Pancreas (tissue), 10 donors: ENCODE data around the gene CLDND1. TPM values are rescaled to one million over a fixed set of nuclear protein-coding genes. Genes with fewer than 3 reads are reported as not detected.

Experiments
- ATAC-seq, 4 donors: fragments of 200-7000 bp; cut with Tn5 transposase; one replicate each; pipeline versions ENCODE4 v1.8.0 to v1.9.1; 2020; ENCODE audit warnings: mild to moderate bottlenecking in 4 of 4, moderate library complexity in 4 of 4
- DNase-seq, 6 donors: peaks; one replicate each; pipeline ENCODE4 v3.0.0-alpha.2; 2020
- FAIRE-seq: peaks from 2 replicates; lab custom pipeline; 2012; peaks lifted over from hg19 to GRCh38; lab: Jason Lieb, UNC
- H3K27ac ChIP-seq, 4 donors: fragments of 200-600 bp; sonication (generic); 1 replicate in 3 of 4; 2 replicates in 1 of 4; pipeline versions ENCODE4 v1.5.0 to v1.8.0; 2020
- H3K27me3 ChIP-seq, 4 donors: fragments of 200-600 bp; one replicate each; pipeline ENCODE4 v1.8.0; 2021
- H3K36me3 ChIP-seq, 3 donors: fragments of 200-600 bp; sonication (generic) in 1 of 3; one replicate each; pipeline versions ENCODE4 v1.5.0 to v1.8.0; 2020 to 2021
- H3K4me1 ChIP-seq, 3 donors: fragments of 200-600 bp; one replicate each; pipeline ENCODE4 v1.8.0; 2021
- H3K4me3 ChIP-seq, 4 donors: fragments of 200-600 bp; sonication (generic) in 2 of 4; one replicate each; pipeline versions ENCODE4 v1.5.0 to v1.8.0; 2020 to 2021
- H3K9me3 ChIP-seq, 4 donors: fragments of 200-600 bp; one replicate each; pipeline ENCODE4 v1.8.0; 2021
- CTCF ChIP-seq, 4 donors: fragments of 200-600 bp; sonication (generic) in 3 of 4; IDR thresholded peaks; one replicate each; pipeline versions ENCODE4 v1.5.0 to v1.8.0; 2021; ENCODE audit warnings: antibody characterized with exemption in 4 of 4
- WGBS, 2 donors: extraction: QIAGEN DNeasy Blood & Tissue Kit; methylation state at CpG; one replicate each; pipeline ENCODE4 v1.1.7; 2013; 5-methylcytosine and 5-hydroxymethylcytosine counted together
- intact Hi-C, 3 donors: fragments of 100-400 bp; cut with DNase I; formaldehyde crosslinking; loops; one replicate each; pipeline versions ENCODE4 v1.11.1 to v1.14.2; 2022
- polyA plus RNA-seq, 2 donors: library from polyadenylated mRNA; stranded (reverse); fragments of 200-250 nt; gene quantifications; one replicate each; pipeline ENCODE4 v1.2.3, GENCODE V29; 2013
- total RNA-seq, 6 donors: library from RNA; stranded (reverse); fragmentation: NEBNext Ultra II Directional in 4 of 6; extraction: Animal tissue kit (Norgen Biotek cat#: 25700) in 4 of 6; gene quantifications; one replicate each; pipeline versions ENCODE4 v1.2.1 to v1.2.4, GENCODE V29; 2021 to 2023
- donor health status: healthy with polysubstance abuse.
- donor health status: DM: no; HTN: no; CAD: no; lungs with moderate emphysema.
- donor health status: DM: no; HTN: no; CAD: no.
- donor health status: control.
- donor health status: control.
- donor health status: Bipolar disorder and iron deficiency.
- donor health status: DM: yes; HTN: yes; CAD: no.
- donor health status: DM: no; HTN: no; CAD: no.
- donor health status: DM: no; HTN: no; CAD: no.
- donor health status: DM: yes; HTN: yes; CAD: no.

CLDND1 gene
- total and polyA plus RNA-seq, 8 donors = 16.0 to 37.2 (median 22.3) TPM

- Histone ChIP-seq H3K27me3 (no peaks in the 10 kb centered on the region), H3K27ac (no peak overlapping the region), H3K36me3 (no peaks in the 10 kb centered on the region), H3K4me3 (no peak overlapping the region), H3K9me3 (no peaks in the 10 kb centered on the region), H3K4me1 (no peaks in the 10 kb centered on the region)
- no peak for TF ChIP-seq CTCF (IDR thresholded peaks at IDR 0.05)
- no peak for DNase-seq
- FAIRE-seq = no peak
- ATAC-seq = no peak
- intact Hi-C loops = no loop called here
- 85 to 92% methylated on average over 1 of the region's 1 CpG for WGBS, 2 donors
These were observed 19.0 kb upstream of the CLDND1 start for GRCh38 chr3:98541695-98542094.

- ATAC-seq (no peak), DNase-seq (no peak), FAIRE-seq (peak; percentile 68)
- intact Hi-C loops = no loop called here
- Histone ChIP-seq H3K9me3 (no peaks in the 10 kb centered on the region), H3K4me3 (no peak overlapping the region), H3K36me3 (no peaks in the 10 kb centered on the region), H3K27ac (no peak overlapping the region), H3K4me1 (no peaks in the 10 kb centered on the region), H3K27me3 (no peaks in the 10 kb centered on the region)
- 67 to 73% methylated on average over 3 of the region's 3 CpGs for WGBS, 2 donors
- no peak for TF ChIP-seq CTCF (IDR thresholded peaks at IDR 0.05)
These were observed 17.6 kb upstream of the CLDND1 start for GRCh38 chr3:98540346-98540745.

- TF ChIP-seq CTCF (IDR thresholded peaks at IDR 0.05) = no peak
- Histone ChIP-seq H3K4me3 (no peak overlapping the region), H3K36me3 (no peaks in the 10 kb centered on the region), H3K27ac (no peak overlapping the region), H3K27me3 (no peaks in the 10 kb centered on the region), H3K9me3 (no peaks in the 10 kb centered on the region), H3K4me1 (no peaks in the 10 kb centered on the region)
- ATAC-seq = no peak
- DNase-seq = no peak
- intact Hi-C loops = no loop called here
- 61 to 66% methylated on average over 6 of the region's 6 CpGs for WGBS, 2 donors
- FAIRE-seq = no peak
These were observed 13.8 kb upstream of the CLDND1 start for GRCh38 chr3:98536456-98537017.

DNA sequence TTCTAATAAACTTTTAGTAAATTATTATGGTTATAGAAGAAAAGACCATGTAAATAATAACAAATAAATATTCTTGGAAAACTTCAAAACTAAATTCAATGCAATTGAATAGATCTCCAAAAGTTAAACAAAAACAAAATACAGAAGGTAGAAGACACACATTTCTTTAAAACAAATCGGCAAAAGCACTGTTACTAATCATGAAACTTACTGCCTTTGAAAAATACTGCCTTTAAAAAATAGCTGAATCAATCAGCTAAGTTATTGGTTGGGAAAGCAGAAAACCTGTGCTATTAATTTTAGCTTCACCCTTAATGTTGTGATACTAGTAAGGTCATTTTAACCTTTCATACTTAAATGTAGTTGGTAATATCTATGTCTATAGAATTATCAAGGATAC, 12.0 kb upstream of the CLDND1 start:
- no peaks in the 10 kb centered on the region for H3K9me3 ChIP-seq
- ATAC-seq = no peak
- H3K36me3 ChIP-seq = no peaks in the 10 kb centered on the region
- H3K27me3 ChIP-seq = no peaks in the 10 kb centered on the region
- DNase-seq = no peak
- H3K4me3 ChIP-seq = no peak overlapping the region
- intact Hi-C loops = no loop called here
- H3K27ac ChIP-seq = no peak overlapping the region
- no peaks in the 10 kb centered on the region for H3K4me1 ChIP-seq
- 84 to 85% methylated on average over 1 of the region's 1 CpG for whole genome bisulfite sequencing, 2 donors
- TF ChIP-seq CTCF (IDR thresholded peaks at IDR 0.05) = no peak
- FAIRE-seq = no peak

- DNase-seq (no peak), ATAC-seq (no peak), FAIRE-seq (no peak)
- Histone ChIP-seq H3K36me3 (no peaks in the 10 kb centered on the region), H3K4me1 (no peaks in the 10 kb centered on the region), H3K4me3 (no peak overlapping the region), H3K9me3 (no peaks in the 10 kb centered on the region), H3K27ac (no peak overlapping the region), H3K27me3 (no peaks in the 10 kb centered on the region)
- intact Hi-C loops = no loop called here
- WGBS, 2 donors = 92 to 94% methylated on average over 2 of the region's 2 CpGs
- TF ChIP-seq CTCF (IDR thresholded peaks at IDR 0.05) = no peak
These were observed 11.5 kb upstream of the CLDND1 start for GRCh38 chr3:98534168-98534567.
